ENCODE data around the gene SLC66A2.

Gene SLC66A2

DNA sequence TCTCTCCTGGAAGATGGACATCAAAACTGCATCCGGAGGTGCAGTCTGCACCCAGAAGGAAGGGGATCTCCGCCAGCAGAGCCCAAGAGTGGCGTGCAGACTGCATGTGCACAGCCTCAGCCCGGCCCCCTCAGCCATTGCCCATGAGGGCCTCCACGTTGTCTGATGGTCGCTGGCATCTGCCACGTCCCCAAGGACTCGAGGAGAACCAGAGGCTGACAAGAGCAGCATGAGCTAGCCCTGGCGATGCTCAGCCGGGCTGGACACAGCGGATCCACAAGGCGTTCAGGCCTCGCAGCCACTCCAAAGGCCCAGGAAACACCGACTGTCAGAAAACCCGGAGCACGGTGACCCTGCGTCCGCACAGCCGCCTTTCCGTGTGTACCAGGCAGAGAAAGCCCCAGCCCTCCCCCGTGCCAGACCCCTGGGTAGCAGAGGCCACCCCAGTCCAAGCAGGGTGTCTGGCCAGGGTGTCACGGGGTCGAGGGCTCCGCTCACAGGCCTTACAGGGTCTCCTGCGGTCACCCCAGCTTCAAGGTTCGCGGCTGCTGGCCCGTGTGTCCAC lies 48.3 kb downstream of the SLC66A2 start:
- DNase-seq (ENCODE audit: low read depth in 2 of 2) = no peak

DNA sequence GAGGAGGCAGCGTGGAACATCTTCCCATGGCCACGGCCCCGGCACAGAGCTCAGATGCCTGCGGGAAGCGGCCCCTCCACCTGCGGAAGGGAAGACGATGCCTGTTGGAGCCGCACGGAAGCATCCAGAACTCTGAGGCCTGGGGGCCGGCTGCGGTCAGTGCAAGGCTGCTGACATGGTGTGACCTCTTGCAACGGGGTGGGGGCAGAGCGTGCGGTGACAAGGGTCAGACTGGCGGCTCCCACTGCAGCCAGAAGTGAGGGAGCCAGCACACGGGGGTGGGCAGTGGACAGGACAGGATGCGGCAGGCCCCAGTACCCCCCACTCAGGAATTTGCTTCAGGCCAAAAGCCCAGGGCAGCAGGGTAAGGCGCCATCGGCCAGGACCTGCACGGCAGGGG lies 48.8 kb downstream of the SLC66A2 start:
- no peak for DNase-seq (ENCODE audit: low read depth in 2 of 2)

DNA sequence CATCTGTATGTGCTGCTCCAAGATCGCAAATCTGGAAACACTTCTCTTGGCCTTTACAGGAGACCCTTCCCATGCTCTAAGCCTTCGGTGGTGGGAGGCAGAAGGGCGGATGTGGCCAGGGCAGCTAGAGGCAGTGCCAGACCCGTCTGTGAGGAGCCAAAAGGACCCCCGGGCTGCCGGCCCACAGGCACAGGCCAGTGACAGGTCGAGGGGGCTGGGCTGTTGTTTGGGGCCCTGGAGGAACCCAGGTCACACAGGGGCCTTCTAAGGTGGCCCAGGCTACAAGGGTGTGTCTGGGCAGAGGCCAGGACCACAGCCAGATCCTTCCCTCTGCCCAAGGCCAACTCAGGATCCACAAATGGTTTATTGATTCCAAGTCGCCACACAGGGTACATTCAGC lies 49.4 kb downstream of the SLC66A2 start:
- DNase-seq (ENCODE audit: low read depth in 2 of 2) = no peak

DNA sequence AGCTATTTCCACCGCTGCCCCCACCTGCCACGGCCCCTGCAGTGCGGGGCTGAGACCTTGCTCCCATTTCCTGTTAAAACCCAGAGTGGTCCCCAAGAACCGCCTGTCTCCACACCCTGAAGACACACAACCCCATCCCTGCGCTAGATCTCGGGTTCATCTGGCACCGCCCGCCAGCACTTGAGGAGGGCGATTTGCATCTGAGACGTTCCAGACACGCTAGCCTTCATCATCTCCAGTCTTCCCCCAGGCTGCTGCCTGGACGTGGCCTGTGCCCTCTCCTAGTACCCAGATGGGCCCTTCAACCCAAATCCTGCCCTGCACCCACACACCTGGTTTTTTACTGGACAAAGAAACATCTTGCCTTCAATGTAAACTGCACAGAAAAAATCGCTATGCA lies 49.8 kb downstream of the SLC66A2 start:
- DNase-seq (ENCODE audit: low read depth in 2 of 2) = no peak

DNA sequence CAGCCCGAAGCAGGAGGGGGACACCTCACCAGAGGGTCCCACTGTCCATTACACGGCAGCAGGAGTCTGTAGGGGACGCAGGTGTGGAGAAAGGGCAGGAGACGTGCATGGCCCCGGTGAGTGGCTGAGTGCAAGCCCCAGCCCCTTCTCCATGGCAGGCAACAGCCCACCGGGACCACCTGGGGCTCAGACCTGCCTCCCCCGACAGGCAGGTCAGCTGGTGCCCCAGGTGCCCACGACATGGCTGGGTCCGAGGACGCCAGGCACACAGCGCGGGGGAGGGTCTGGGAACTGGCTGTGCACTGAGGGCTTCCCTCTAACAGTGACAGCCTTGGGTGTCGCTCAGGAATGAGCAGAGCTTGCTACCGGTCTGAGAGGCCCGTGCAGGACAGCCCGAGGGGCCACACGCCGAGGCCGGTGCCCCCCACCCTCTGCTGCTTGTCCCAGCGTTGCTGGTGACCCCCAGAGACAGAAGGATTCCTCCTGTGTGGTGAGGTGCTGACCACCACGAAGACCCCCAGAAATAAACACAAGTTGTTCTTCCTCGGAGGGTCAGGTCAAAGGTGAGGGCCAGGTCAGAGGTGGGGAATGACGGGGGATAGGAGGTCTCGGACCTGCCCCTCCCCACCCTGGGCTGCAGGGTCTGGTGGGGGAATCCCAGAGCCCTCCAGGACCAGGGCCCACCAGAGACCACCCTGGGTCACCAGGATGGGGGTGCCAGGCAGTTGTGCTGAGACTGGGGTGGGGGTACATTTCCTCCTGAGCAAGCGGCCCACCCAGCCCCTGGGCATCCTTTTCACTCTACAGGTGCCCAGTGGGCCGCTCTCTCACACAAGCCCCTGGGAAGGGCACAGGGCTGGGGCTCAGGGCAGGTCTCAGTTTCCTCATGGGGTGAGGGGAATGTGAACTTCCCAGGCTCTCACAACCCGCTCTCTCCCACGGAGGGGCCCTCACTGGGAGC lies 50.6 kb downstream of the SLC66A2 start:
- no peak for DNase-seq (ENCODE audit: low read depth in 2 of 2)

DNA sequence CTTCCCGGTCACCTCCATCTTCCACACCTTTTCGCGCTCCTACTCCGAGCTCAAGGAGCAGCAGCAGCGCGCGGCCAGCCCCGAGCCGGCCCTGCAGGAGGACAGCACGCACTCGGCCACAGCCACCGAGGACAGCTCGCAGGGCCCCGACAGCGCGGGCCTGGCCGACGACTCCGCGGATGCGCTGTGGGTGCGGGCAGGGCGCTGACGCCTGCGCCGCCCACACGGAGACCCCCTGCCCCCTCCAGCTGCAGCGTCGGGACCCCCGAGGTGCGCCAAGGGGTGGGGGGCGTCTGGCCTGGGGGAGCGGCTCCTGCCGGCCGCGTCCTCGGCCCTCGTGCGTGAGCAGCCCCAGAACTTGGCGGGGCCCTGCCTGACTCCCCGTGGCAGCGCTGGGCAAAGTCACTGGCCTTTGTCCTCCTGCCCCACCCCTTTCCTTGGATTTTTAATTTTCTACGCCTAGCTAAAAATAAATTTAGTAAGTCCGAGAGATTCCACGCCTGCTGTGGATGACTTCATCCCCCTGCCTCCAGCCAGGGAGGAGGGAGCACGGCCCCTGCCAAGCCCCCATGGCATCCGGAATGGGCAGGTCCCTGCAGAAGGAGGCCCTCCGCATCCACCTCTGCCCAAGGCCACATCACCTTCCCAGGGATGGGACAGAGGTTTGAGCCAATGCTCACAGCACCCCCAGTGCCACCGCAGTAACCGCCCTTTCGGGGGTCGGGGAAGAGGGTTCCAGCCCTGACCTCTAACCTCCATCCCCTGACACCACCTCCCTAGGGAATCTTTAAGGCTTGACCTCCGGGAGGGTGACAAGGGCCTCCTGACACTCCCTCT lies 51.6 kb downstream of the SLC66A2 start:
- no peak for DNase-seq (ENCODE audit: low read depth in 2 of 2)

DNA sequence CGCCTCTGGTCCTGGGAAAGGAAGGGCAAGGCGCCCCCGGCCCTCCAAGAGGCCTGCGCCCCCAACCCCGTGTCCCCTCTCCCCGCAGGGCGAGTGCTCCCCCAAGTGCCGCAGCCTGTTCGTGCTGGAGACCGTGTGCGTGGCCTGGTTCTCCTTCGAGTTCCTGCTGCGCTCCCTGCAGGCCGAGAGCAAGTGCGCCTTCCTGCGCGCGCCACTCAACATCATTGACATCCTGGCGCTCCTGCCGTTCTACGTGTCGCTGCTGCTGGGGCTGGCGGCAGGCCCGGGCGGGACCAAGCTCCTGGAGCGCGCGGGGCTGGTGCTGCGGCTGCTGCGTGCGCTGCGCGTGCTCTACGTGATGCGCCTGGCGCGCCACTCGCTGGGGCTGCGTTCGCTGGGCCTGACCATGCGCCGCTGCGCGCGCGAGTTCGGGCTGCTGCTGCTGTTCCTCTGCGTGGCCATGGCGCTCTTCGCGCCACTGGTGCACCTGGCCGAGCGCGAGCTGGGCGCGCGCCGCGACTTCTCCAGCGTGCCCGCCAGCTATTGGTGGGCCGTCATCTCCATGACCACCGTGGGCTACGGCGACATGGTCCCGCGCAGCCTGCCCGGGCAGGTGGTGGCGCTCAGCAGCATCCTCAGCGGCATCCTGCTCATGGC lies 52.4 kb downstream of the SLC66A2 start:
- no peak for DNase-seq (ENCODE audit: low read depth in 2 of 2)

DNA sequence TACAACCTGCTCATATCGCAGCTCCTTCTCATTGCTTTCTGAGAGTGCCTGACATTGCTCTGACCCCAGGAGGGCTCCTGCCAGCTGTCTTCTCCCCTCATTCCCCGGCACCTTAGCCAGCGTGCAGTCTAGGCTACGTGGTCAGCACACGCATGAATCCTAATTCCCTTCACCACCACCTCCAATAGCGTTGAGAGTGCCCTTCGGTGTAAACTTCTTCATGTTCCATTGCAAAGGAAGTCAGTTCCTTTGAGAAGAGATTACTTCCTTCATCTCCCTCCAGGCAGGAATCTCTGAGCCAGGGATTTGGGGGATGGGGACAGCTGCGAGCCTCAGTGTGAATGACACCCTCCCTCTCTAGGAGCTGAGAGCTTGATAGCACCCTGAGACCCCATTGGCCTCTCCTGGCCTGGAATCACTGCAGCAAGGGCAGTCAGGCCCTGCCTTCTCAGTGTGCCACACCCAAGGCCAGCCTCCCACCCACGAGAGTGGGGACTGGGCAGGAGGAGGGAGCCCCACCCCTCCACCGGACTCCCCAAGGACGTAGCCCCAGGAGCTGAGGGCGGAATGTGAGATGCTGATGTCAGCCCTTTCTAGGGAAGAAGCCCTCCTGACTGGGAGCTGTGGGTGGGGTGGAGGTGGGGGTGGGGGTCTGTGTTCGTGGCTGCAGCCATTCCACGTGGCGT lies 53.4 kb downstream of the SLC66A2 start:
- no peak for DNase-seq (ENCODE audit: low read depth in 2 of 2)

DNA sequence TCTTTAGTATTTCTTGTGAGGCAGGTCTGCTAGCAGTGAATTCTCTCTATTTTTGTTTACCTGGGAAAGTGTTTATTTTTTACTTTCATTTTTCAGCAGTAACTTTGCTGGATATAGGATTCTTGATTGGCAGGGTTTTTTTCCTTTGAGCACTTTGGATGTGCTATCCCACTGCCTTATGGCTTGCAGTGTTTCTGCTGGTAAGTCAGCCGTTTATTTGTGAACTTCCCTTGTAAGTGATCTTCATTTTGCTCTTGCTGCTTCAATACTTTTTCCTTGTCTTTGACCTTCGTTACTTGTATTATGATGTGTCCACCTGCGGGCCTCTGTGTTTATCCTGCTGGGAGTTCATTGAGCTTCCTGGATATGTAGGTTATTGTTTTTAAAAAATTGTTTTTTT lies 54.7 kb downstream of the SLC66A2 start:
- DNase-seq (ENCODE audit: low read depth in 2 of 2) = no peak

DNA sequence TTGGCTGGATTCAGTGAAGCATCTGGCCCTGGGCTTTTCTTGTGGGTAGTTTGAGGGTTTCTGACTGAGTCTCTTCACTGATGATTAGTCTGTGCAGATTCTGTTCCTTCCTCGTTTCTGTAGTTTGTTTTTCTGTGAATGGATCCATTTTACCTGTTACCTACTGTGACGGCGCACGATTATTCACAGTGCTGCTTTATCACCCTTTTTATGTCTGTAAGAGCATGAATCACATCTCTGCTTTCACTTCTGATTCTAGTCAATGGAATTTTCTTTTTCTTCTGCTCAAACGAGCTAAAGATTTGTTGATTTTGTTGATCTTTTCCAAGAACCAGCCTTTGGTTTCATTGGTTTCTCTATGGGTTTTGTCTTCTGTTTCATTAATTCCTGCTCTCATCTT lies 60.8 kb downstream of the SLC66A2 start:
- DNase-seq (ENCODE audit: low read depth in 2 of 2) = no peak

DNA sequence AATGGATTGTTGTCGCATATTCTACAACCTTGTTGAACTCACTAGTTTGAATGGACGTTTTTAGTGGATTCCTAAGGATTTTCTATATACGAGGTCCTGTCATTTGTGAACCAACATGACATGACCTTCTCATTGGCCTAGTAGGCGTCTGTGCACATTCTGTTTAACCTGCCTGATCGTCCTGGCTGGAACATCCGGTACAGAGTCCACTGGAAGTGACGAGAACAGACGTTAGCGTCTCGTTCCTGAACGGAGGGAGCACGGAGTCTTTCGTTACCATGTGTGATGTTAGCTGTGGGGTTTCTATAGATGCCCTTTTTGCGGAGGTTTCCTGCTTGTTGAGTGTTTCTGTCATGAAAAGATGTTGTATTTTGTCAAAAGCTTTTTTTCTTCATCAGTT lies 61.9 kb downstream of the SLC66A2 start:
- DNase-seq (ENCODE audit: low read depth in 2 of 2) = no peak

DNA sequence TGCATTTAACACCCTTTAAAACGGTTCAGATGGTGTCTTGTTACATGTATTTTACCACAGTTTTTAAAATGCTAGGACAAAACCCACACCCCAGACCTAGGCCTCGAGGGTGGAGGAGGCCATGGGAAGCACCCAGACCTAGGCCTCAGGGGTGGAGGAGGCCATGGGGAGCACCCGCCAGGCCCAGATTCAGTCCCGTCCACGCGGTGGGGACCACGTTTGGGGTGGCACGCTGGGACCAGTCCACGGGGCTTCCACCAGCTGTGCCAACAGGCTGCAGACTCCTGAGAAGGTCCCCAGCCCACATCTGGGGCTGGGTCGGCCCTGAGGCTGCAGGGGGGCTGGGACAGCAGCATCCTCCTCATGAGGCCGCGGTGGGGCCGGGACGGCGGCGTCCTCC lies 63.4 kb downstream of the SLC66A2 start:
- DNase-seq (ENCODE audit: low read depth in 2 of 2) = no peak

DNA sequence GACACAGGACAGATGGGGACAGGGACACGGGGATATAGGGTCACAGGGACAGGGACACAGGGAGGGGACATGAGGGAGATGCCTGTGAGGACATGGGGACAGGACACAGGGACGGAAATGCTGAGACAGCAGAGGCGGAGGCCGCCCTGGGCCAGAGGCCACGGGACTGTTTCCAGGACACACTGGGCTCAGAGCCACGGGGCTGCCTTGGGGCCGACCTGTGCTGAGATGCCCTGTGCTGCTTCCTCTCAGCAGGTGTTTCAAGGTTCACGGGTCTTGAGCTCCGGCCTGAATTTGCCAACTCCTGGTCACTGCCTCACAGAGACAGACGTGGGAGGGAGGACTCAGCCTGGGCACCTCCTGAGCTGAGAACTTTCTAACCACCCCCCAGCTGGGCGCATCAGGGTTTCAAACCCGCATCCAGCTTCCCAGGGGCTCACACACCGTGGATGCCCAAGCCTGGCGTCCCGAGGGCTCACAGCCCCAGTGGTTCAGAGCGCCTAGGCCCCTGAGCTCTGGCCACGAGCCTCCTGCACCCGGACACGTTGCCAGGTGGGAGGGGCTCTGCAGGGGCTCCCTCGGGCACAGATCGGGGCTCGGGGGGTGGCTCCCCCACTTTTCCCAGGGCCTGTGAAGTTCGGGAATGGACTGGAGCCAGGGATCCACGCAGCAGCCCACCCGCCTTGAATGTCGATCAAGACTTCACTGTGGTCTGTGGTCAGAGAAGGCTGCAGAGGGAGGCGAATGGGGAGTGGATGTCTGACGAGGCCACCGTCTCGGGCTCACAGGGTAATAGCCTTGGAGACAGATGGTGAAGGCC lies 64.1 kb downstream of the SLC66A2 start:
- DNase-seq (ENCODE audit: low read depth in 2 of 2) = no peak

DNA sequence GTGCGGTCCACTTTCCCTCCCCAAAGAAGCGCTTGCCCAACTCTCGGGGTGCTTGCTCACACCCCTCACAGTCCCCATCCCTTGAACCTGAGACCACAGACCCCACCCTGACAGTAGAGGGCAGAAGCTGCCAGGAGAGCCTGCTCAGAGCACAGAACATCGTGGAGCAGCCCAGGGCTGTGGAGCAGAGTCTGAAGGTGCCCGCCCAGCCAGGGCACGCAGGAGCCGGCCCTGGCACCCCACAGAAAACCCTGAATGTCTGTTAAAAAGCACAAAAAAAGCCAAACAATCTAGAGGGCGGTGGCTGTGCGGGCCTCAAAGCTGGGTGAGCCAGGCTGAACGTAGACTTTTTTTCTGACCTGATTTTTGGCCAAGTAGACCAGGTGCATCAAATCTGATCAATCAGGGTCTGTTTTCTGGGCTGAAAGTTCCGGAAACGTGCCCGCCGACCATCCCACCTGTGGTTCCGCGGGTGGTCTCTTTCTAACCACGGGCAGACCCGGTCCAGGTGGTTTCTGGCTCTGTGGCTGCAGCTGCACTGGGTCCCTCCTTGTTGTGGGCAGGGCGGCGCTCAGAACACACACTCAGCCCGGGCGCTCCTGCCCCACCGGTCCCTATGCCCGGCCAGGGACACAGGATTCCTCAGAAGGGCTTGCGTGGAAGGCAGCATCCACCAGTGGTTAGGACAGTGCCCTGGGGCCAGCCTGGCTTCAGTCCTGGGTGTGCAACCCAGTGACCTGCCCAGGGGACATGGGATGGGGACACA lies 66.3 kb downstream of the SLC66A2 start:
- DNase-seq (ENCODE audit: low read depth in 2 of 2) = no peak

DNA sequence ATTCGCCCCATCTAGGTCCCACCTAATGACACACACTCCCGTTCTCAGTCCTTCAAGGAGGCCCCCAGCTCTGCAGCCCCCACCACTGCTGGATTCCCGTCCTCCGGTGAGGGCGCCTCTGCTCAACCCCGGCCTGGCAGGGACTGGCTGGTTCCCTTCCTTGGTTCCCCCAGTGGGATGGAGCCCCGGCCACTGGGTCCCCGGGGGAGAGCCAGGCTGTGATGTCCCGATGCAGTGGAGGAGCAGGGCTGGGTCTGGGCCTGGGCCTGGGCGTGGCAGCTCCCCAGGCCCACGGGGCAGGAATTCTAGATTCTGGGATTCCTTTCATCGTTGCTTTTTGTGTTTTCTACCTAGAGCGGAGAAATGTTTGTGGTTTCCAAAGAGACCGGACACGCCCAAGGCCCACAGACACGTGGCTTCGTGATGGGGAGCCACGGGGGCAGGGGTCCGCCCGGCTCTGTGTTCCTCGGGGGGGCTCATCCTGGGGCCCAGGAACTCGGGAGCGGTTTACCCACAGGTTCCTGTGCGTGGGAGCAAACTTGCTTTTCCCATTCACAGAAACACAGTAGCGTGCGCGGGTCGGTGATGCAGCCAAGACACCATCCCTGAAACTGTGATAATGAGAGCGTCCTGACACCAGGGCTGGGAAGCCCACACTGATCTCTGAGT lies 67.0 kb downstream of the SLC66A2 start:
- no peak for DNase-seq (ENCODE audit: low read depth in 2 of 2)

DNA sequence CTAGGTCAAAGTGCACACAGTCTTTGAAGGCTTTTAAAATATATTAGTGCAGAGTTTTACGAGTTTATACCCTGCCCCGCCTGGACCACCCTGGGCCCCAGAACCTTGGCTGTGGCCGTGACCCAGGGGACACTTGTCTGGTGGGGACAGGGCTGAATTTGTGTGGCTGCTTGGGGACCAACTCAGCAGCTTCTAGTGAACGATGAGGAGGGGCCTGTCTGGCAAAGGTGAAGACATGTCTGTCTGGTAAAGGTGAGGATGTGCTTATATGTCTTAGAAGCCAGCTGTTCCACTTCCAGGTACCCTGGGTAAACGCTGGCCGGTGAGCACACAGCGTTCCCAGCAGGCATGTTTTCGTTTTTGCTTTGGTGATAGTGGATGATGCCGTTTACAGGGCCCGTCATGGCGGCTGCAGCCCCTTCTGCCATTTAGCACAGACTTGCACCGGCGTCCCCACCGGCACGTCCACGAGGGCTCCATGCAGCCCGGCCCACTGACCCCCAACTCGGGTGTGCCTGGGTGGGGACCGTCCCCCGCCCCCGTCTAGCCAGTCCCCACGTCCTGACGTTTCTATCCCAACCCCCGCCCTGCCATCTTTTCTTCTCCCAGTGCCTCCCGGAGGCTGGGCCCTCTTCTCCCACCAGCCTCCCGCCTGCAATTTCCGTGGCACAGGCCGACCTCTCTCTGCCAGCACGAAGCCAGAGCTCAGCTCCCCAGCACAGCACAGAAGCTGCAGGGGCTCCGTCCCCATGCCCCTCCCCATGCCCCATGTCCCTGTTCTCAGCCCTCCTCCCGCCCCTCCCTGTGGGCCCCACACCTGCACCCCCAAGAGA lies 67.8 kb downstream of the SLC66A2 start:
- DNase-seq (ENCODE audit: low read depth in 2 of 2) = no peak

DNA sequence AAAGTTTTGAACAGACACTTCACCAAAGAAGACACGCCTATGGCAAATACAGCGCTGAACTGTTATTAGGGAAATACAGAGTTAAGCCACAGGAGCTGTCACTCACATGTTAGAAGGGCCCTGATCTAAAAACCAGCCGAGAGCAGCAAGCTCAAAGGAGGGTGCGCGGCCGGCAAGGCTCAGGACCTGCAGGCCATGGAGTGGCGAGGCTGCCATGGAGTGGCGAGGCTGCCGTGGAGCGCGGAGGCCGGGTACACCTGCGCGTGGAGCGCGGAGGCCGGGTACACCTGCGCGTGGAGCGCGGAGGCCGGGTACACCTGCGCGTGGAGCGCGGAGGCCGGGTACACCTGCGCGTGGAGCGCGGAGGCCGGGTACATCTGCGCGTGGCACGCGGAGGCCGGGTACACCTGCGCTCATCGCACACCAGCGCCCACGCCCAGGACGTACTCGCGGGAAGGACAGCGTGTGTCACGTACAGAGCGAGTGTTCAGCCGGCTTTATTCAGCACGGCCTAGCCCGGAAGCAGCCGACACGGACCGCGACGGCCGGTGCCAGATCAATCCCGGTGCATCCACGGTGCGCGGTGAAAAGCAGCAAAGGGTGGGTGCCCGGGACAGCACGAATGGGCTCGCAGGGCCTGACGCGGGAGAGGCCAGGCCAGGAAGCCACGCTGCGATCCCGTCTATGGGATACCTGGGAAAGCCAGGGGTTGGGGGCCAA lies 68.8 kb downstream of the SLC66A2 start:
- no peak for DNase-seq (ENCODE audit: low read depth in 2 of 2)

DNA sequence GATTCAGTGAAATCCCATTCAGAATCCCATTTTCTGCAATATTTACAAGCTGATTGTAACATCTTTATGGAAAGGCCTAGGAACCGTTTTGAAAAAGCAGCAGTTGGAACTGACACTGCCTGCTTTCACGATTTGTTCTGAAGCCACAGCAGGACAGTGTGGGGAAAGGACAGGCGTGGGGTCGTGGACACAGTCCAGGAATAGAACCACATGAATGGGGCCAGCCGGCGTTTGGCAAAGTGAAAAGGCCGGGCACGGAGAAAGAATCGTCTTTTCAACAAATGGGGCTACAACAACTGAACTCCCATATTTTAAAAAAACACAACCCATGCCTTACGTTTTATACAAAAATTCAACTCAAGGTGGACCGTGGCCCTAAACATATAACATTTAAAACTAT lies 69.8 kb downstream of the SLC66A2 start:
- DNase-seq (ENCODE audit: low read depth in 2 of 2) = no peak
